Fibroblast of pulmonary artery (primary cell): ENCODE data around the gene DPY30.

Experiments
- DNase-seq: peaks from one replicate; pipeline ENCODE4 v3.0.0-alpha.2; 2010; ENCODE audit warnings: low read depth
- H3K4me3 ChIP-seq: replicated peaks from 2 replicates; pipeline ENCODE4 v1.5.1; 2011; ENCODE audit warnings: low read depth, mild to moderate bottlenecking, control low read depth, low read length, moderate library complexity
- CTCF ChIP-seq: IDR thresholded peaks from 2 replicates; pipeline ENCODE4 v1.5.1; 2011; ENCODE audit warnings: mild to moderate bottlenecking, control low read depth, low read length, inconsistent platforms; ENCODE audit errors: missing control alignments

DPY30 gene

GRCh38 chr2:31980674-31981356 is 58.8 kb downstream of the DPY30 start:
- peak; percentile 61 for DNase-seq
- no peak overlapping the region for H3K4me3 ChIP-seq
- no peak for TF ChIP-seq CTCF

- DNase-seq = no peak
- no peak for TF ChIP-seq CTCF
- H3K4me3 ChIP-seq = no peak overlapping the region
Observed at GRCh38 chr2:31979956-31980355, 59.6 kb downstream of the DPY30 start.

GRCh38 chr2:31979018-31979417 is 60.6 kb downstream of the DPY30 start:
- no peak overlapping the region for H3K4me3 ChIP-seq
- DNase-seq = no peak
- no peak for TF ChIP-seq CTCF

GRCh38 chr2:31978436-31978835 is 61.2 kb downstream of the DPY30 start:
- DNase-seq = no peak
- no peak overlapping the region for H3K4me3 ChIP-seq
- TF ChIP-seq CTCF = no peak
